ENCODE measurements around the gene LILRA2.

GRCh38 chr19:54551293-54551692, 22.3 kb upstream of the LILRA2 start:
- TF ChIP-seq CTCF (conservative IDR thresholded peaks at IDR 0.05 in 1 of 2, IDR thresholded peaks at IDR 0.05 in 1 of 2; ENCODE audit: extremely low read depth in 1 of 2, insufficient read depth in 1 of 2, low read depth in 1 of 2, low read length in 2 of 2) (no peak), EZH2 (IDR thresholded peaks at IDR 0.05; ENCODE audit: borderline replicate concordance, low read length) (no peak)
